ENCODE measurements around the gene MYBPC2.
A peak's percentile ranks its signal among the peaks of the same experiment; 100 is the strongest.

Gene MYBPC2

GRCh38 chr19:50482916-50483315 lies 50.2 kb downstream of the MYBPC2 start:
- DNase-seq = no peak

GRCh38 chr19:50485284-50485955 lies 52.7 kb downstream of the MYBPC2 start:
- no peak for DNase-seq

GRCh38 chr19:50486823-50487515 lies 54.3 kb downstream of the MYBPC2 start:
- DNase-seq = peak; percentile 16

- DNase-seq = no peak
Observed at GRCh38 chr19:50488389-50489194, 55.9 kb downstream of the MYBPC2 start.

GRCh38 chr19:50489461-50490011 lies 56.8 kb downstream of the MYBPC2 start:
- no peak for DNase-seq

GRCh38 chr19:50490411-50490811 lies 57.7 kb downstream of the MYBPC2 start:
- no peak for DNase-seq

GRCh38 chr19:50490991-50491472 lies 58.3 kb downstream of the MYBPC2 start:
- DNase-seq = no peak

- no peak for DNase-seq
Observed at GRCh38 chr19:50492303-50493052, 59.8 kb downstream of the MYBPC2 start.

GRCh38 chr19:50493171-50493570 lies 60.5 kb downstream of the MYBPC2 start:
- DNase-seq = no peak

- no peak for DNase-seq
Observed at GRCh38 chr19:50494186-50495019, 61.7 kb downstream of the MYBPC2 start.

- no peak for DNase-seq
Observed at GRCh38 chr19:50495020-50495531, 62.4 kb downstream of the MYBPC2 start.

GRCh38 chr19:50496189-50497021 lies 63.7 kb downstream of the MYBPC2 start:
- no peak for DNase-seq

- no peak for DNase-seq
Observed at GRCh38 chr19:50497022-50497405, 64.3 kb downstream of the MYBPC2 start.

GRCh38 chr19:50498219-50499056 lies 65.7 kb downstream of the MYBPC2 start:
- DNase-seq = no peak

- no peak for DNase-seq
Observed at GRCh38 chr19:50500060-50500752, 67.5 kb downstream of the MYBPC2 start.

GRCh38 chr19:50500753-50501151 lies 68.1 kb downstream of the MYBPC2 start:
- no peak for DNase-seq

- DNase-seq = no peak
Observed at GRCh38 chr19:50501186-50501567, 68.5 kb downstream of the MYBPC2 start.

GRCh38 chr19:50501568-50502475 lies 69.1 kb downstream of the MYBPC2 start:
- DNase-seq = no peak
